Measurements from ENCODE around the gene ZSWIM3. TPM values are rescaled to one million over a fixed set of nuclear protein-coding genes. Genes with fewer than 3 reads are reported as not detected.

Gene ZSWIM3
- total and polyA plus RNA-seq, 2 of the 13 experiments (the other 11 are each of a cell fraction or from before 2014, with no cell fraction given), result 5.2 to 5.8 TPM

GRCh38 chr20:45863543-45864470 is 6.4 kb downstream of the ZSWIM3 start (continued):
- TF ChIP-seq ZFAT (CRISPR knock-in tag; conservative IDR thresholded peaks at IDR 0.05) (no peak), ZBTB46 (CRISPR knock-in tag; IDR thresholded peaks at IDR 0.05; ENCODE audit: borderline replicate concordance) (no peak), RFX5 (IDR thresholded peaks at IDR 0.05; ENCODE audit: low read depth, low read length) (no peak), ZNF841 (CRISPR knock-in tag; IDR thresholded peaks at IDR 0.05; ENCODE audit: borderline replicate concordance) (no peak), ZMAT3 (CRISPR knock-in tag; conservative IDR thresholded peaks at IDR 0.05) (peak; percentile 77; the same call in 1 of the 2 replicates), MYNN (CRISPR knock-in tag; IDR thresholded peaks at IDR 0.05; ENCODE audit: low read depth) (no peak), POLR2A (IDR thresholded peaks at IDR 0.05; ENCODE audit: insufficient read depth in 1 of 2, low read depth in 2 of 2, low read length in 2 of 2) (no peak), ZNF350 (CRISPR knock-in tag; IDR thresholded peaks at IDR 0.05; ENCODE audit: borderline replicate concordance, low read depth) (peak; percentile 60; the same call in 1 of the 2 replicates), ZNF317 (CRISPR knock-in tag; IDR thresholded peaks at IDR 0.05) (0 out of 2 replicates have a peak, but pooled peaks have one; percentile 31), CC2D1A (CRISPR knock-in tag; IDR thresholded peaks at IDR 0.05) (no peak), ZNF44 (CRISPR knock-in tag; IDR thresholded peaks at IDR 0.05) (no peak; the same call in 1 of the 2 replicates), DZIP1 (CRISPR knock-in tag; IDR thresholded peaks at IDR 0.05) (no peak), ATF1 (CRISPR knock-in tag; IDR thresholded peaks at IDR 0.05) (no peak), KDM5B (CRISPR knock-in tag; IDR thresholded peaks at IDR 0.05; ENCODE audit: borderline replicate concordance) (no peak), ZNF709 (CRISPR knock-in tag; IDR thresholded peaks at IDR 0.05) (peak; percentile 25; the same call in 1 of the 2 replicates)
- TF ChIP-seq, protein P1, sequence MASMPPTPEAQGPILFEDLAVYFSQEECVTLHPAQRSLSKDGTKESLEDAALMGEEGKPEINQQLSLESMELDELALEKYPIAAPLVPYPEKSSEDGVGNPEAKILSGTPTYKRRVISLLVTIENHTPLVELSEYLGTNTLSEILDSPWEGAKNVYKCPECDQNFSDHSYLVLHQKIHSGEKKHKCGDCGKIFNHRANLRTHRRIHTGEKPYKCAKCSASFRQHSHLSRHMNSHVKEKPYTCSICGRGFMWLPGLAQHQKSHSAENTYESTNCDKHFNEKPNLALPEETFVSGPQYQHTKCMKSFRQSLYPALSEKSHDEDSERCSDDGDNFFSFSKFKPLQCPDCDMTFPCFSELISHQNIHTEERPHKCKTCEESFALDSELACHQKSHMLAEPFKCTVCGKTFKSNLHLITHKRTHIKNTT (CRISPR knock-in tag; IDR thresholded peaks at IDR 0.05), result no peak
- TF ChIP-seq, protein P2, sequence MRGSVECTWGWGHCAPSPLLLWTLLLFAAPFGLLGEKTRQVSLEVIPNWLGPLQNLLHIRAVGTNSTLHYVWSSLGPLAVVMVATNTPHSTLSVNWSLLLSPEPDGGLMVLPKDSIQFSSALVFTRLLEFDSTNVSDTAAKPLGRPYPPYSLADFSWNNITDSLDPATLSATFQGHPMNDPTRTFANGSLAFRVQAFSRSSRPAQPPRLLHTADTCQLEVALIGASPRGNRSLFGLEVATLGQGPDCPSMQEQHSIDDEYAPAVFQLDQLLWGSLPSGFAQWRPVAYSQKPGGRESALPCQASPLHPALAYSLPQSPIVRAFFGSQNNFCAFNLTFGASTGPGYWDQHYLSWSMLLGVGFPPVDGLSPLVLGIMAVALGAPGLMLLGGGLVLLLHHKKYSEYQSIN (CRISPR knock-in tag; IDR thresholded peaks at IDR 0.05; ENCODE audit: borderline replicate concordance), result no peak
- TF ChIP-seq, protein P3, sequence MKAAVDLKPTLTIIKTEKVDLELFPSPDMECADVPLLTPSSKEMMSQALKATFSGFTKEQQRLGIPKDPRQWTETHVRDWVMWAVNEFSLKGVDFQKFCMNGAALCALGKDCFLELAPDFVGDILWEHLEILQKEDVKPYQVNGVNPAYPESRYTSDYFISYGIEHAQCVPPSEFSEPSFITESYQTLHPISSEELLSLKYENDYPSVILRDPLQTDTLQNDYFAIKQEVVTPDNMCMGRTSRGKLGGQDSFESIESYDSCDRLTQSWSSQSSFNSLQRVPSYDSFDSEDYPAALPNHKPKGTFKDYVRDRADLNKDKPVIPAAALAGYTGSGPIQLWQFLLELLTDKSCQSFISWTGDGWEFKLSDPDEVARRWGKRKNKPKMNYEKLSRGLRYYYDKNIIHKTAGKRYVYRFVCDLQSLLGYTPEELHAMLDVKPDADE (CRISPR knock-in tag; IDR thresholded peaks at IDR 0.05), result no peak
- TF ChIP-seq, protein P4, sequence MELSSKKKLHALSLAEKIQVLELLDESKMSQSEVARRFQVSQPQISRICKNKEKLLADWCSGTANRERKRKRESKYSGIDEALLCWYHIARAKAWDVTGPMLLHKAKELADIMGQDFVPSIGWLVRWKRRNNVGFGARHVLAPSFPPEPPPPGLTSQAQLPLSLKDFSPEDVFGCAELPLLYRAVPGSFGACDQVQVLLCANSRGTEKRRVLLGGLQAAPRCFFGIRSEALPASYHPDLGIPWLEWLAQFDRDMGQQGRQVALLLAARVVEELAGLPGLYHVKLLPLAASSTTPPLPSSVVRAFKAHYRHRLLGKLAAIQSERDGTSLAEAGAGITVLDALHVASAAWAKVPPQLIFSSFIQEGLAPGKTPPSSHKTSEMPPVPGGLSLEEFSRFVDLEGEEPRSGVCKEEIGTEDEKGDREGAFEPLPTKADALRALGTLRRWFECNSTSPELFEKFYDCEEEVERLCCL (CRISPR knock-in tag; IDR thresholded peaks at IDR 0.05; ENCODE audit: borderline replicate concordance), result no peak; the same call in 1 of the 2 replicates

Data from HepG2 (cell line).